ENCODE measurements around the gene GRK7. TPM values are rescaled to one million over a fixed set of nuclear protein-coding genes. Genes with fewer than 3 reads are reported as not detected.
A peak's percentile ranks its signal among the peaks of the same experiment; 100 is the strongest.

GRK7 gene
- total and polyA plus RNA-seq, 9 of the 15 experiments (the other 6 are each of a cell fraction or from before 2014, with no cell fraction given) = 0.01 to 0.08 (median 0.04) TPM; not detected in 3

GRCh38 chr3:141789281-141789680 is 26.1 kb downstream of the GRK7 start (continued):
- TF ChIP-seq CTCFL (IDR thresholded peaks at IDR 0.05; ENCODE audit: borderline replicate concordance, insufficient read depth, low read depth, low read length, poor library complexity, severe bottlenecking) = peak; percentile 16
- peak; percentile 31 for TF ChIP-seq TFE3 (CRISPR knock-in tag; IDR thresholded peaks at IDR 0.05)
- TF ChIP-seq CBFA2T2 (conservative IDR thresholded peaks at IDR 0.05) = peak; percentile 39; the same call in 1 of the 2 replicates

- no peaks in the 10 kb centered on the region for H3K36me3 ChIP-seq (ENCODE audit: control insufficient read depth, insufficient read depth, low read length)
- no peak overlapping the region; the same call in 1 of the 2 replicates for H3K4me2 ChIP-seq (ENCODE audit: insufficient read depth, low read length)
- no peak overlapping the region for H3K4me3 ChIP-seq
- H2AFZ ChIP-seq (ENCODE audit: low read depth, low read length) = peak overlapping the region; percentile 48
- ATAC-seq = peak; percentile 34; the same call in 2 of the 3 replicates
- ChIA-PET POLR2A (interaction anchor here (0.9 to 2.1 kb wide), 2 partner anchors 13 to 21 kb away, joined by 3 to 6 read pairs; no protein-coding TSS in a partner anchor), CTCF (ENCODE audit: low intra/inter-chr PET ratio) (no interaction called here)
- peak; percentile 33; the same call in 1 of the 2 replicates for TF ChIP-seq ZNF263 (CRISPR knock-in tag; IDR thresholded peaks at IDR 0.05; ENCODE audit: borderline replicate concordance)
- no peak for TF ChIP-seq PHTF2 (CRISPR knock-in tag; IDR thresholded peaks at IDR 0.05)
- TF ChIP-seq ZC3H11A (IDR thresholded peaks at IDR 0.05; ENCODE audit: low read depth, low read length) = no peak
- no peak for TF ChIP-seq CBX5 (IDR thresholded peaks at IDR 0.05; ENCODE audit: borderline replicate concordance, low read depth)
- TF ChIP-seq TRIM24 (IDR thresholded peaks at IDR 0.05) = no peak
- TF ChIP-seq CAMTA2 (CRISPR knock-in tag; conservative IDR thresholded peaks at IDR 0.05) = no peak
- TF ChIP-seq ZNF41 (CRISPR knock-in tag; conservative IDR thresholded peaks at IDR 0.05) = no peak
- TF ChIP-seq TBP (optimal IDR thresholded peaks at IDR 0.05; ENCODE audit: low read depth, low read length) = peak; percentile 17
- no peak for TF ChIP-seq POLR2H (tag; IDR thresholded peaks at IDR 0.05; ENCODE audit: low read depth)
- TF ChIP-seq KLF13 (tag; IDR thresholded peaks at IDR 0.05; ENCODE audit: borderline replicate concordance, low read depth) = no peak
- TF ChIP-seq MIER1 (IDR thresholded peaks at IDR 0.05; ENCODE audit: low read depth) = no peak
- H3K4me1 ChIP-seq (replicated peaks in 1 of 2; ENCODE audit: control insufficient read depth in 2 of 2, insufficient read depth in 2 of 2, low read length in 2 of 2) = peaks cover 3 to 4% of the 10 kb centered on the region in 2 experiments; a peak in 3 of 5 replicates
- no peaks in the 10 kb centered on the region for H3K79me2 ChIP-seq (ENCODE audit: control insufficient read depth, insufficient read depth, low read length)
- DNase-seq (ENCODE audit: extremely low read depth in 1 of 4, low spot score in 3 of 4) = no peak
- in situ Hi-C loops (cut with MboI) = no loop called here
- peaks cover 2% of the 10 kb centered on the region; the same call in 1 of the 2 replicates for H3K9me3 ChIP-seq (replicated peaks; ENCODE audit: control insufficient read depth, insufficient read depth, low read depth, low read length)
- no peaks in the 10 kb centered on the region for H4K20me1 ChIP-seq (replicated peaks; ENCODE audit: control insufficient read depth, insufficient read depth, low read length)
- WGBS (ENCODE audit: insufficient coverage, low coverage, missing lambda C conversion rate) = 48% methylated on average over 4 of the region's 4 CpGs
- H3K27ac ChIP-seq (ENCODE audit: extremely low read depth, low read depth, low read length) = no peak overlapping the region
- H3K27me3 ChIP-seq (ENCODE audit: control insufficient read depth in 2 of 2, insufficient read depth in 2 of 2, low read length in 2 of 2) = no peaks in the 10 kb centered on the region
- H3K9ac ChIP-seq (ENCODE audit: insufficient read depth in 1 of 2, low read depth in 2 of 2, low read length in 2 of 2) = no peak overlapping the region
- no TSS peak for BruUV-seq (replicated peaks)
- H3K9me1 ChIP-seq (ENCODE audit: control insufficient read depth, insufficient read depth, low read length) = no peaks in the 10 kb centered on the region
- FAIRE-seq = peak; percentile 59
- intact Hi-C loops (cut with micrococcal nuclease) = no loop called here
Observed at GRCh38 chr3:141790171-141790570, 27.0 kb downstream of the GRK7 start.

Measured in K562 (cell line).